D341Med (cell line): Measurements from ENCODE around the gene KRT20.
"Not testable (repeated sequence)": the region's sequence is repeated elsewhere in the genome, so short reads cannot be mapped to it uniquely, and the experiment has no call there.

ENCODE experiments used
- DNase-seq: peaks from one replicate; pipeline ENCODE4 v3.0.0; 2012; ENCODE audit warnings: low spot score

KRT20 gene

GRCh38 chr17:40884708-40885512 is at the start of gene KRT20:
Gene KRT20, minus strand, starts transcription at chr17:40885242. Its CDS starts 57 bp downstream, at chr17:40885185.
- DNase-seq, result no peak

- no peak for DNase-seq
Observed at GRCh38 chr17:40932608-40933007, 47.6 kb upstream of the KRT20 start.

DNA sequence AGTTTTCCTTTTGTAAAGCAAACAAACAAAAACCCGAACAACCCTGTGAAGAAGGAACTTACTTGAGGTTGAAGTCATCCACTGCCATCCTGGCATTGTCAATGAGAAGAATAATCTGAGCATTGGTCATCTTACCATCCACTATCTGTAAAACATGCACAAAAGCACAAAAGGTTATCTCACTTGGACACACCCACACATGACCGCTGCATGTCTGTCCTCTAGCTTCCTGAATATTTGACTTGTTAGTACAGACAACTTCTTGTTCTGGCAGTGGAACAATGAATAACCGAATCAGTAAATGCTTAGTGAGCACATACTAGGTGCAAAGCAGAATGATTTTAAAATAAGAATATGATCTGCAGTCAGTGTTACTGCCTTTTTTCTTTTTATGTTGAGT is 46.3 kb upstream of the KRT20 start:
- no peak for DNase-seq

DNA sequence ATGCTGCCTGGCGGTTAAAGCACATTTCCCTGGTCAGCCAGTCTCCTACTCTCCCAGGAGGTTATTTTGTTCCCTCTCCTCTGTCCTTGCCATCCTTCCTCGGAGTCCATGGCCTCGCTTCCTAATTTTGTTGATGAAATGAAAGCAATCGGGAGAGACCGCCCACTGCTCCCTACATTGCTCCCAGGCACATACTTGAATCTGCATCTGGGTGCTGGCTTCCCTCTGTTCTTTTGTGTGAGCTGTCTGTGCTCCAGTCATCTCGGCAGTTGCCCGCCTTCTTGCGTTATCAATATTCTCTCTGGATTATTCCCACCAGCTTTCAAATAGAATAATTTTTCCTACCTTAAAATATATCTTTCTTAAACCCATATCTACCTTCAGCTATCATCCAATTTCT is 41.3 kb upstream of the KRT20 start:
- DNase-seq, result no peak

DNA sequence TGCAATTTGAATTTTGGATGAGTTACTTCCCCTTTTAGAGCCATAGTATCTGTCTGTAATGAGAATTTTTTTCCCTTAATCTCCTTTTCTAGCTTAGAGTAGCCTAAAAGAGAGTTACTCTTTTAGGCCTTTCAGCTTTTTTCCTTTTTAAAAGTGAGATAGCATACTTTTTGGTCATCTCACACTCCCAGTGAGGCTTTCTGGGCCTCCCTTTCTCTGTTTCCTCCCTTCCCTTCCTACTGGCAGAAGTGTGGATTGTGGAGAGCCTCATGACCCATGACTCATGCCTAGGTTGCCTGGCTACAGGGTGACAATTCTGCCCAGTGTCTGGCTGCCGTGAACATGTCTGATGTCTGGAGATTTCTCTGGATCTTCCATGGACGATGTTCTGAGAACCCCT is 37.2 kb upstream of the KRT20 start:
- DNase-seq, result no peak

- no peak for DNase-seq
Observed at GRCh38 chr17:40921026-40921425, 36.0 kb upstream of the KRT20 start.

GRCh38 chr17:40917116-40917515 is 32.1 kb upstream of the KRT20 start:
- DNase-seq, result not testable (repeated sequence)

DNA sequence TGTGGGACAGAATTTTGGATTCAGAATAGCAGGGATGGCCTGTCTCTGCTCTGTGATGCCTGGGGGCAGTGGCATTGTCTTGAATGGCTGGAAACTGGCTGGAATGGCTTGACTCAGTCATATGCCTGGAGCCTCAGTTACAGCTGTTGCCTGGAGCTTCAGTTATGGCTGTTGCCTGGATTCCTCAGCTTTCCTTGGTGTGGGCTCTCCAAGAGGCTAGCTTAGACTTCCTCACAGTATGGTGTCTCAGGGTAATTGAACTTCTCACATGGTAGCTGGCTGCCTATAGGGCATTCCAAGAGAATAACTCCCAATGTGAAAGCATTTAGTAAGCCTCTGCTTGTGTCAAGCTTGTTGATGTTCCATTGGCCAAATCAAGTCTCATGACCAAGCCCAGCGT is 31.3 kb upstream of the KRT20 start:
- DNase-seq, result no peak

GRCh38 chr17:40915721-40916256 is 30.7 kb upstream of the KRT20 start:
- no peak for DNase-seq

DNA sequence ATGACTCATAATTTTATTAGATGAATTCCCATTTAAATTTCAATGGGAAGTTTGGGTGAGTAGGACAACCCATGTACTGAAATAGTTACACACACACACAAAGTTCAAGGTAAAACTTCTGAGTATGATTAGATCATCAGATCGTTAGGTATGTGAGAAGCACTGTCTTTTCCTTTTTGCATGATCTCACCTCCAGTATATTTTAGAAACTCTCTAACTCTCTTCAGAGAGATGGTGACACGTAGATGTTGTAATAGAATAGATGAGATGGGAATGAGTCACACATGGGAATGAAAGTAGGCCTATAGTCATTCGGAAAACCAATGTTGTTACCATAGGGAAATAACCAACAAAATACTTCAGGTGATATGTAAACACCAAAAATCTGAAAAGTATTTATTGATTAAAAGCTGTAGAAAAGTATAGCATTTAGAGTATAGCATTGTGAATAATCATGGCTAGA is 30.2 kb upstream of the KRT20 start:
- no peak for DNase-seq

GRCh38 chr17:40914075-40914855 is 29.2 kb upstream of the KRT20 start:
- no peak for DNase-seq

GRCh38 chr17:40912486-40913210 is 27.6 kb upstream of the KRT20 start:
- no peak for DNase-seq

- no peak for DNase-seq
Observed at GRCh38 chr17:40910441-40910841, 25.4 kb upstream of the KRT20 start.

DNA sequence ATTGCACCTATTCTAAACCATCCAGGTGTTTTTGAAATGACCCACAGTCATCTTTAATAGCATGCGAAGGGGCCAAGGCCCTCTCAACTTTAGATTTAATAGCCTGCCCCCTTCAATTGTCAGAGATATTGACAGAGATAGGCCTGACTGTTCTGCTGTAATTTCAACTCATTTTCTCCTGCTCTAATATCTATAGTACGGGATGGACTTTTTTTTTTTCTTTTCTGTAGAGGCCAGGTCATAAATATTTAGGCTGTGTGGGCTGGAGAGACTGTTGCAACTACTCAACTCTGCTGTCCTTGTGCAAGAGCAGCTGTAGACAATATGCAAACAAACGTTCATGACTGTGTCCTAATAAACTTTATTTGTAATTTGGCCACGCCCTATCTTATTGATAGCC is 24.7 kb upstream of the KRT20 start:
- no peak for DNase-seq

DNA sequence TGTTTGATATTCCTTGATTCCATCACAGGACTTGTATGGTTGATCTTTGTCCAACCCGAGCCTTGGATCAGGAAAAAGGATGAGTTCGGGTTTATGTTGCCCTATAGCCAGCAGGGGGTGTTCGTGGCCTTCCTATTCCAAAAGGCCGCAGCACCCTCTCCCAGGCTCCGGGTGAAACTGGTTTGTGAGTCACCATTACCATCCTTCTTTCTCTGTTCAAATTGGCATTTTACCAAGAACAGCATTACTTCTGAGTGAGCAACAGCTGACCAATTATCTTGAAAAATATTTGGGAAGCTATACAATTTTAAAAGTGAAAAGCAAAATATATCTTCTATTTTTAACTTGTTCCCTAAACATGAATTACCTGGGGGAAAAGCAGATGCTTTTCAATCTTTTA is 24.3 kb upstream of the KRT20 start:
- DNase-seq, result peak; percentile 85

- no peak for DNase-seq
Observed at GRCh38 chr17:40906613-40907012, 21.6 kb upstream of the KRT20 start.

DNA sequence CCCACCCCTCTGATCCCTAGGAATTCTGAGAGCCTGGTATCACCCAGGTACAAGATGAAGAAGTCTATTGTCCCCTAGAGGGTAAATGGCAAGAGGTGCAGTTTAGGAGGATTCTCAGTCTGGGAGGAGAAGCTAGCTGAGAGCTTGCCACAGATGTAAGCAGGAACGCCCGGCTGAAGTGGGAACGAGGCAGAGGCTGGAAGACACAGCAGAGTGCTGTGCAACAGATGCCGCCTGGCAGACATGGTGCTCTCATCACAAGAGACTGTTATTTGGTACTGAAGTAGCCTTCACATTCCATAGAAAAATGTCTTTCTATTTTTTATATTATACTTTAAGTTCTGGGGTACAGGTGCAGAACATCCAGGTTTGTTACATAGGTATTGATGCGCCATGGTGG is 20.3 kb upstream of the KRT20 start:
- no peak for DNase-seq

DNA sequence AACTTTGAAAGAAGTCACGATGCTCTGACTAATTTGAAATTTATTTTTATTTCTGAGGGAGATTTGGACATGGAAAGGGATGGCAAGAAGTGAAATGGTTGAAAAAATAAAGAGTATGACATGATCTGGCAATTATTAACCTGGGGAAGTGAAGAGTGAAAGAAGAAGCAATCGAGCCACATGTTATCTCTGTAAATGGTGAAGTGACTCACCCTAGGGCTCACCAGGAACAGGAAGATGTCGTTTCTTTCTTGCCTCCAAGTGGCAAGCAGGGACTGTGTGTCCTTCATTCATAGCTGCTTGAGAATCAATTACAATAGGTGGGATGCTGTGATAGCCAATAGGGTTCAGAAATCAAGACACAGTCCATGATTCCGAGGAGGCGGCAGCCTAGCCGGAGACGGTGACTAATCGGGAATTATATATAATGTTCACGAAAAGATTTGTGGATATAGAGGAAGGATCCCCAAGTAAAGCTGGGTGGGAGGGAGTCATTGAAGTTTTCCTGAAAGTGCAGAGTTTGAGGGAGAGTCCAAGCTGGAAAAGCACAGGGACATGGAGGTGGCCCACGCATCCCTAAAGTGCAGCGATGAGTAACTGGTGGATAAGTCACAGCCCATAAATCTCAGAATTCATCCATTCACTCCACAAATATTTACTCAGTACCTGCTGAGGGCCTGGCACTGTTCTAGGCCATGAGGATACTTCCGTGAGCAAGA is 18.2 kb upstream of the KRT20 start:
- no peak for DNase-seq

DNA sequence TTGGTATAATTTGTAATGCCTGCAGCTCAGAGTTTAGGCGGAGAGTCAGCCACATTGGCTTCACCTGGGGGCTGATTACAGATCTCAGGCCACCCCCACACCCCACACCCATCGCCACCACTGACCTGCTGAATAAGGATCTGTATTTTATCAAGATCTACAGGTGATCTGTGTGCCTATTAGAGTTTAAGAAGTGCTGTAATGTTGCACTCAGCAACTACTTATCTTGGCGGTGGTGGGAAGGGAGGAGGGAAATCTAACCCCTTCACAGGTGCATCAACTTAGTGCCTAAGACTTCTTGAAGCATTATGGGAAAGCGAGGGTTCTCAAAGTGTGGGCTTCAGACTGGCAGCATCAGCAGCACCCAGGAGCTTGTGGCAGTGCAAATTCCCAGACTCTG is 17.5 kb upstream of the KRT20 start:
- DNase-seq, result no peak

- DNase-seq, result no peak
Observed at GRCh38 chr17:40901981-40902474, 17.0 kb upstream of the KRT20 start.

- DNase-seq, result no peak
Observed at GRCh38 chr17:40900809-40901356, 15.8 kb upstream of the KRT20 start.
